ENCODE data around the gene MYO3B.

Gene MYO3B

GRCh38 chr2:170243898-170244297, 66.0 kb downstream of the MYO3B start:
- no peak for TF ChIP-seq EZH2phosphoT487 (IDR thresholded peaks at IDR 0.05; ENCODE audit: borderline replicate concordance, low read length)
- TF ChIP-seq, protein P1, sequence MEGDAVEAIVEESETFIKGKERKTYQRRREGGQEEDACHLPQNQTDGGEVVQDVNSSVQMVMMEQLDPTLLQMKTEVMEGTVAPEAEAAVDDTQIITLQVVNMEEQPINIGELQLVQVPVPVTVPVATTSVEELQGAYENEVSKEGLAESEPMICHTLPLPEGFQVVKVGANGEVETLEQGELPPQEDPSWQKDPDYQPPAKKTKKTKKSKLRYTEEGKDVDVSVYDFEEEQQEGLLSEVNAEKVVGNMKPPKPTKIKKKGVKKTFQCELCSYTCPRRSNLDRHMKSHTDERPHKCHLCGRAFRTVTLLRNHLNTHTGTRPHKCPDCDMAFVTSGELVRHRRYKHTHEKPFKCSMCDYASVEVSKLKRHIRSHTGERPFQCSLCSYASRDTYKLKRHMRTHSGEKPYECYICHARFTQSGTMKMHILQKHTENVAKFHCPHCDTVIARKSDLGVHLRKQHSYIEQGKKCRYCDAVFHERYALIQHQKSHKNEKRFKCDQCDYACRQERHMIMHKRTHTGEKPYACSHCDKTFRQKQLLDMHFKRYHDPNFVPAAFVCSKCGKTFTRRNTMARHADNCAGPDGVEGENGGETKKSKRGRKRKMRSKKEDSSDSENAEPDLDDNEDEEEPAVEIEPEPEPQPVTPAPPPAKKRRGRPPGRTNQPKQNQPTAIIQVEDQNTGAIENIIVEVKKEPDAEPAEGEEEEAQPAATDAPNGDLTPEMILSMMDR (IDR thresholded peaks at IDR 0.05; ENCODE audit: low read depth, low read length, poor library complexity, severe bottlenecking) = no peak
- H3F3A ChIP-seq (ENCODE audit: control insufficient read depth, insufficient read depth) = no peaks in the 10 kb centered on the region
- H3K4me2 ChIP-seq (ENCODE audit: low read length) = no peak overlapping the region
- no peaks in the 10 kb centered on the region for H4K20me1 ChIP-seq (ENCODE audit: control insufficient read depth, insufficient read depth, low read depth, low read length)
- H3K4me3 ChIP-seq (ENCODE audit: low read length) = no peak overlapping the region
- H3K36me3 ChIP-seq (ENCODE audit: control insufficient read depth, low read length) = no peaks in the 10 kb centered on the region
- no peaks in the 10 kb centered on the region for H3K9me3 ChIP-seq (ENCODE audit: control insufficient read depth, insufficient read depth, low read length)
- H3K27me3 ChIP-seq (ENCODE audit: control insufficient read depth, low read length) = peaks cover 12% of the 10 kb centered on the region
- H3K4me1 ChIP-seq (ENCODE audit: control insufficient read depth, low read length) = no peaks in the 10 kb centered on the region
- no peaks in the 10 kb centered on the region for H3K9me2 ChIP-seq (replicated peaks; ENCODE audit: control insufficient read depth, low read length)
- no peaks in the 10 kb centered on the region for H3K79me2 ChIP-seq (ENCODE audit: control insufficient read depth, low read length)
- H3K27ac ChIP-seq (ENCODE audit: low read depth, low read length) = no peak overlapping the region

GRCh38 chr2:170244555-170244954, 66.6 kb downstream of the MYO3B start:
- H3K36me3 ChIP-seq (ENCODE audit: control insufficient read depth, low read length) = no peaks in the 10 kb centered on the region
- no peaks in the 10 kb centered on the region for H4K20me1 ChIP-seq (ENCODE audit: control insufficient read depth, insufficient read depth, low read depth, low read length)
- no peaks in the 10 kb centered on the region for H3K9me3 ChIP-seq (ENCODE audit: control insufficient read depth, insufficient read depth, low read length)
- no peak for TF ChIP-seq EZH2phosphoT487 (IDR thresholded peaks at IDR 0.05; ENCODE audit: borderline replicate concordance, low read length)
- TF ChIP-seq, protein P1 (IDR thresholded peaks at IDR 0.05; ENCODE audit: low read depth, low read length, poor library complexity, severe bottlenecking) = no peak
- H3K4me1 ChIP-seq (ENCODE audit: control insufficient read depth, low read length) = no peaks in the 10 kb centered on the region
- H3K27me3 ChIP-seq (ENCODE audit: control insufficient read depth, low read length) = peaks cover 12% of the 10 kb centered on the region
- no peaks in the 10 kb centered on the region for H3K9me2 ChIP-seq (replicated peaks; ENCODE audit: control insufficient read depth, low read length)
- no peak overlapping the region for H3K4me2 ChIP-seq (ENCODE audit: low read length)
- no peak overlapping the region for H3K27ac ChIP-seq (ENCODE audit: low read depth, low read length)
- H3F3A ChIP-seq (ENCODE audit: control insufficient read depth, insufficient read depth) = no peaks in the 10 kb centered on the region
- no peaks in the 10 kb centered on the region for H3K79me2 ChIP-seq (ENCODE audit: control insufficient read depth, low read length)
- no peak overlapping the region for H3K4me3 ChIP-seq (ENCODE audit: low read length)

GRCh38 chr2:170245312-170245711, 67.4 kb downstream of the MYO3B start:
- H4K20me1 ChIP-seq (ENCODE audit: control insufficient read depth, insufficient read depth, low read depth, low read length) = no peaks in the 10 kb centered on the region
- H3K36me3 ChIP-seq (ENCODE audit: control insufficient read depth, low read length) = no peaks in the 10 kb centered on the region
- H3K9me3 ChIP-seq (ENCODE audit: control insufficient read depth, insufficient read depth, low read length) = no peaks in the 10 kb centered on the region
- no peaks in the 10 kb centered on the region for H3K9me2 ChIP-seq (replicated peaks; ENCODE audit: control insufficient read depth, low read length)
- no peaks in the 10 kb centered on the region for H3K4me1 ChIP-seq (ENCODE audit: control insufficient read depth, low read length)
- H3K27ac ChIP-seq (ENCODE audit: low read depth, low read length) = no peak overlapping the region
- H3F3A ChIP-seq (ENCODE audit: control insufficient read depth, insufficient read depth) = no peaks in the 10 kb centered on the region
- TF ChIP-seq, protein P1 (IDR thresholded peaks at IDR 0.05; ENCODE audit: low read depth, low read length, poor library complexity, severe bottlenecking) = no peak
- no peak for TF ChIP-seq EZH2phosphoT487 (IDR thresholded peaks at IDR 0.05; ENCODE audit: borderline replicate concordance, low read length)
- H3K4me2 ChIP-seq (ENCODE audit: low read length) = no peak overlapping the region
- no peaks in the 10 kb centered on the region for H3K79me2 ChIP-seq (ENCODE audit: control insufficient read depth, low read length)
- H3K4me3 ChIP-seq (ENCODE audit: low read length) = no peak overlapping the region
- H3K27me3 ChIP-seq (ENCODE audit: control insufficient read depth, low read length) = peaks cover 12% of the 10 kb centered on the region

- H4K20me1 ChIP-seq (ENCODE audit: control insufficient read depth, insufficient read depth, low read depth, low read length) = no peaks in the 10 kb centered on the region
- no peaks in the 10 kb centered on the region for H3K9me2 ChIP-seq (replicated peaks; ENCODE audit: control insufficient read depth, low read length)
- no peaks in the 10 kb centered on the region for H3K79me2 ChIP-seq (ENCODE audit: control insufficient read depth, low read length)
- no peaks in the 10 kb centered on the region for H3K36me3 ChIP-seq (ENCODE audit: control insufficient read depth, low read length)
- no peaks in the 10 kb centered on the region for H3K9me3 ChIP-seq (ENCODE audit: control insufficient read depth, insufficient read depth, low read length)
- no peak overlapping the region for H3K4me3 ChIP-seq (ENCODE audit: low read length)
- no peak for TF ChIP-seq EZH2phosphoT487 (IDR thresholded peaks at IDR 0.05; ENCODE audit: borderline replicate concordance, low read length)
- TF ChIP-seq, protein P1 (IDR thresholded peaks at IDR 0.05; ENCODE audit: low read depth, low read length, poor library complexity, severe bottlenecking) = no peak
- no peaks in the 10 kb centered on the region for H3K4me1 ChIP-seq (ENCODE audit: control insufficient read depth, low read length)
- H3K27ac ChIP-seq (ENCODE audit: low read depth, low read length) = no peak overlapping the region
- H3K27me3 ChIP-seq (ENCODE audit: control insufficient read depth, low read length) = peaks cover 6% of the 10 kb centered on the region
- H3K4me2 ChIP-seq (ENCODE audit: low read length) = no peak overlapping the region
- H3F3A ChIP-seq (ENCODE audit: control insufficient read depth, insufficient read depth) = no peaks in the 10 kb centered on the region
Observed at GRCh38 chr2:170247333-170247732, 69.4 kb downstream of the MYO3B start.

All from DOHH2 (cell line).